ENCODE results near the gene MKX.
A peak's percentile ranks its signal among the peaks of the same experiment; 100 is the strongest.

Gene MKX

DNA sequence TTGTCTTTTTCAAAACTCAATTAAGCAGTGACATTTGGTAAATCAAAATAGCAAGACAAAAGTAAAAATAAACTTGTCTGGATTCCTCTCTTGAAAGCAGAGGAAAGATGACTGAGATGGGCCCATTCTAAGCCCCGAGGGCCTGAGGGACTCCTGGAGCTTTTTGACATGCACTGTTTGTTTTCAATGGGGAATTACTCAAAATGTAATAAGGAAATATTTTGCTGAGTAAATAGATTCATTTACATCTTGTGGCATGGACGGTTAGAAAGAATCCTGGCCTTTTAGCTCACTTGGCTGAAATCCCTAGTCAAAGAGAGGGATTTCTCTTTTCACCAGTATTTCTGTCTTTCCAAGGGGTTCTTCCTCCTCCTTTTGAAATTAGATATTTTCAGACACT, 108.0 kb downstream of the MKX start:
- peaks cover 11% of the 10 kb centered on the region; the same call in 1 of the 2 replicates for H3K9me3 ChIP-seq (ENCODE audit: insufficient read depth, low read length)
- TF ChIP-seq ZNF274 (IDR thresholded peaks at IDR 0.05; ENCODE audit: low read depth, low read length) (no peak), SUZ12 (IDR thresholded peaks at IDR 0.05; ENCODE audit: extremely low read depth, insufficient read depth, insufficient read length) (no peak), YY1 (IDR thresholded peaks at IDR 0.05; ENCODE audit: insufficient read depth, insufficient read length) (no peak)
- DNase-seq (ENCODE audit: low read depth, low spot score): no peak
- H3K9ac ChIP-seq (ENCODE audit: insufficient read length, low read depth): no peak overlapping the region
- no peaks in the 10 kb centered on the region for H3K27me3 ChIP-seq (ENCODE audit: insufficient read depth, insufficient read length)
- no peaks in the 10 kb centered on the region for H3K36me3 ChIP-seq (ENCODE audit: insufficient read depth, insufficient read length, low read length)
- H3K4me3 ChIP-seq (ENCODE audit: insufficient read length, low read depth): no peak overlapping the region
- H3K4me1 ChIP-seq (ENCODE audit: insufficient read depth, insufficient read length): no peaks in the 10 kb centered on the region

DNA sequence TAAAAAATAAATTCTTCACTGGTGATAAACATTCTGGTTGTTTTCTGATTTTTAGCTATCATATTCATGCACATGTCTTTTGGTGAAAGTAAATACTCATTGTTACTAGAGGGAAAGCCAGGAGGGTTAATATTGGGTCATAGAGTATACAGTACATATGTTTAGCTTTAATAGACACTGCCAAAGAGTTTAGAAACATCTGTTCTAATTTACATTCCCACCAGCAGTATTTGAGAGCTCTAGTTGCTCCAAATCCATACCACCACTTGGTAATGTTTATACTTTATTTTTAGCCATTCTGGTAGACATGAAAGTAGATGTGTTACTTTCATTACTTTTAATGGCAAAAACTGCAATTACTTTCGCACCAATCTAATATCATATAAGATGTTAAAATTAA, 108.8 kb downstream of the MKX start:
- no peaks in the 10 kb centered on the region for H3K36me3 ChIP-seq (ENCODE audit: insufficient read depth, insufficient read length, low read length)
- no peak overlapping the region for H3K4me3 ChIP-seq (ENCODE audit: insufficient read length, low read depth)
- no peak for DNase-seq (ENCODE audit: low read depth, low spot score)
- peaks cover 4% of the 10 kb centered on the region; the same call in 1 of the 2 replicates for H3K9me3 ChIP-seq (ENCODE audit: insufficient read depth, low read length)
- H3K9ac ChIP-seq (ENCODE audit: insufficient read length, low read depth): no peak overlapping the region
- H3K27me3 ChIP-seq (ENCODE audit: insufficient read depth, insufficient read length): no peaks in the 10 kb centered on the region
- TF ChIP-seq YY1 (IDR thresholded peaks at IDR 0.05; ENCODE audit: insufficient read depth, insufficient read length) (no peak), SUZ12 (IDR thresholded peaks at IDR 0.05; ENCODE audit: extremely low read depth, insufficient read depth, insufficient read length) (no peak), ZNF274 (IDR thresholded peaks at IDR 0.05; ENCODE audit: low read depth, low read length) (no peak)
- H3K4me1 ChIP-seq (ENCODE audit: insufficient read depth, insufficient read length): no peaks in the 10 kb centered on the region

DNA sequence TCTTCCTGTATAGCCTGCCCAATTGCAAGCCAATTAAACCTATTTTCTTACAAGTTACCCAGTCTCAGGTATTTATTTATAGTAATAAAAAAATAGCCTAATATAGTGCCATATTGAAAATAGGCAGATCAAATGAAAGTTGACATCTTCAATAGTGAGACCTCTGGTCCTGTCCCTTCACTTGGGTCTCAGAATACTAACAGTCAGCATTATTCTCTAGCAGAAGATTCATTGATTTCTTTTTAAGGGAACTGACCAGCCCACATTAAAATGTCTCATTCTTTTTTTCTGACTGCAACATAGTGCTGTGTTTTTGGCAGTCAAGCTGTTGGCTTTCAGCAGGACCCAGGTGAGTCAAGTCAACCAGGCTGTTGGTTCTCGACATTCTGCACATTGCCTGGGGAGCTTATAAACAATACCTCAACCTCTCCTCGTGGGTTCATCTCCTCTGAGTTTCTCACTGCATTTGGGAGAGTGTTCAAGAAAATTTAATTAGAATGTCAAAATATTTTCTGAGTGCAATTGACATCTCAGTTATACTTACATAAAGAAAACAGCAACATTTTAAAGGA, 109.8 kb downstream of the MKX start:
- Histone ChIP-seq H3K4me1 (ENCODE audit: insufficient read depth, insufficient read length) (no peaks in the 10 kb centered on the region), H3K9me3 (ENCODE audit: insufficient read depth, low read length) (no peaks in the 10 kb centered on the region), H3K27me3 (ENCODE audit: insufficient read depth, insufficient read length) (no peaks in the 10 kb centered on the region), H3K4me3 (ENCODE audit: insufficient read length, low read depth) (no peak overlapping the region), H3K36me3 (ENCODE audit: insufficient read depth, insufficient read length, low read length) (no peaks in the 10 kb centered on the region), H3K9ac (ENCODE audit: insufficient read length, low read depth) (no peak overlapping the region)
- TF ChIP-seq ZNF274 (IDR thresholded peaks at IDR 0.05; ENCODE audit: low read depth, low read length) (no peak), SUZ12 (IDR thresholded peaks at IDR 0.05; ENCODE audit: extremely low read depth, insufficient read depth, insufficient read length) (no peak), YY1 (IDR thresholded peaks at IDR 0.05; ENCODE audit: insufficient read depth, insufficient read length) (no peak)
- no peak for DNase-seq (ENCODE audit: low read depth, low spot score)

DNA sequence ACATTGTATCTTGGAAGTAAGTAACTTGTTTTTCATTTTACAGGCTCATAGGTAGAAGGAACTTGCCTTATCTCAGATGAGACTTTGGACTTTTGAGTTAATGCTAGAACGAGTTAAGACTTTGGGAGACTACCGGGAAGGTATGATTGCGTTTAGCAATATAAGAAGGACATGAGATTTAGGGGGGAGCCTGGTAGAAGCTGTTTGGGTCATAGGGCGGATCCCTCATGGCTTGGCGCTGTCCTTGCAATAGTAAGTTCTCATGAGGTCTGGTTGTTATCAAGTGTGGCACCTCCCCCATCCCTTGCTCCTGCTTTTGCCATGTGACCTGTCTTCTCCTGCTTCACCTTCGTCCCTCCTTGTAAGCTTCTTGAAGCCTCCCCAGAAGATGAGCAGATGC, 110.3 kb downstream of the MKX start:
- H3K36me3 ChIP-seq (ENCODE audit: insufficient read depth, insufficient read length, low read length): no peaks in the 10 kb centered on the region
- no peaks in the 10 kb centered on the region for H3K27me3 ChIP-seq (ENCODE audit: insufficient read depth, insufficient read length)
- no peak for DNase-seq (ENCODE audit: low read depth, low spot score)
- H3K9ac ChIP-seq (ENCODE audit: insufficient read length, low read depth): no peak overlapping the region
- TF ChIP-seq ZNF274 (IDR thresholded peaks at IDR 0.05; ENCODE audit: low read depth, low read length) (no peak), SUZ12 (IDR thresholded peaks at IDR 0.05; ENCODE audit: extremely low read depth, insufficient read depth, insufficient read length) (no peak), YY1 (IDR thresholded peaks at IDR 0.05; ENCODE audit: insufficient read depth, insufficient read length) (no peak)
- no peaks in the 10 kb centered on the region for H3K9me3 ChIP-seq (ENCODE audit: insufficient read depth, low read length)
- no peak overlapping the region for H3K4me3 ChIP-seq (ENCODE audit: insufficient read length, low read depth)
- H3K4me1 ChIP-seq (ENCODE audit: insufficient read depth, insufficient read length): no peaks in the 10 kb centered on the region

DNA sequence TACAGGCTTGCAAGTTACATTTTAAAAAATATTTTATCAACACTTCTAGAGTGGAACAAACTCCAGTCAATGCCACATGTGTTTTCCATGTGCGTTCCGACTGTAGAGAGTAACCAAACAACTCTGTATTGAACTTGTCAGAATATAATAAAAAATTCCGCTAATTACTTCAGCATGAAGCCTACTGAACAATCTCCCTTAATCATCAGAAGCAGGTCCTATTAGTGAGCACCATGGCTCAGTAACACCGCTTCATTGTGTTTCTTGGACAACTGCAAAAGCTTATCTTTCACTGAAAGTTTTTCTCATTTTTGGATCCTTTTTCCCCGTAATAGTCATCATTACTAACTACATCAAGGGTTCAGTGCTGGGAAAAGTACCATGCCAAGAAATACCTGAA, 117.0 kb downstream of the MKX start:
- H3K27me3 ChIP-seq (ENCODE audit: insufficient read depth, insufficient read length): no peaks in the 10 kb centered on the region
- H3K9me3 ChIP-seq (ENCODE audit: insufficient read depth, low read length): no peaks in the 10 kb centered on the region
- no peak for DNase-seq (ENCODE audit: low read depth, low spot score)
- TF ChIP-seq YY1 (IDR thresholded peaks at IDR 0.05; ENCODE audit: insufficient read depth, insufficient read length) (no peak), SUZ12 (IDR thresholded peaks at IDR 0.05; ENCODE audit: extremely low read depth, insufficient read depth, insufficient read length) (no peak), ZNF274 (IDR thresholded peaks at IDR 0.05; ENCODE audit: low read depth, low read length) (no peak)
- H3K9ac ChIP-seq (ENCODE audit: insufficient read length, low read depth): no peak overlapping the region
- H3K4me3 ChIP-seq (ENCODE audit: insufficient read length, low read depth): no peak overlapping the region
- H3K36me3 ChIP-seq (ENCODE audit: insufficient read depth, insufficient read length, low read length): no peaks in the 10 kb centered on the region
- H3K4me1 ChIP-seq (ENCODE audit: insufficient read depth, insufficient read length): peaks cover 4% of the 10 kb centered on the region

DNA sequence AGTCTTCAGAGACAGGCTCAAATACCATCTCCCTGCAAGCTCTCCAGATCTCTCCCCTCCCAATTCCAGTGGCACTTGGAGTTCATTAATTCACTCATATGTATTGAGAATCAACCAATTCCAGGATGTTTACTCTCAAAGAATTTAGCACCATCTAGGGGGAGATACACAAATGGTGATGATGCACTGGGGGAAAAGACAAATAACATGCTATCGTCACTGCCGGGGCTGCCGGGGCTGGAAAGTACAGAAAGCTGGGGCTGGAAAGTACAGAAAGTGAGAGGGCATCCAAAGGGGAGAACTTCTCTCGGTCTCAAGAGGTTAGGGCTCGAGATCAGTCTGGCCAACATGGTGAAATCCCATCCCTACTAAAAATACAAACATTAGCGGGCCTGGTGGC, 118.7 kb downstream of the MKX start:
- Histone ChIP-seq H3K9ac (ENCODE audit: insufficient read length, low read depth) (no peak overlapping the region), H3K4me1 (ENCODE audit: insufficient read depth, insufficient read length) (peaks cover 4% of the 10 kb centered on the region), H3K4me3 (ENCODE audit: insufficient read length, low read depth) (no peak overlapping the region), H3K36me3 (ENCODE audit: insufficient read depth, insufficient read length, low read length) (no peaks in the 10 kb centered on the region), H3K9me3 (ENCODE audit: insufficient read depth, low read length) (no peaks in the 10 kb centered on the region), H3K27me3 (ENCODE audit: insufficient read depth, insufficient read length) (no peaks in the 10 kb centered on the region)
- TF ChIP-seq ZNF274 (IDR thresholded peaks at IDR 0.05; ENCODE audit: low read depth, low read length): no peak
- TF ChIP-seq SUZ12 (IDR thresholded peaks at IDR 0.05; ENCODE audit: extremely low read depth, insufficient read depth, insufficient read length): no peak
- no peak for TF ChIP-seq YY1 (IDR thresholded peaks at IDR 0.05; ENCODE audit: insufficient read depth, insufficient read length)
- DNase-seq (ENCODE audit: low read depth, low spot score): no peak

DNA sequence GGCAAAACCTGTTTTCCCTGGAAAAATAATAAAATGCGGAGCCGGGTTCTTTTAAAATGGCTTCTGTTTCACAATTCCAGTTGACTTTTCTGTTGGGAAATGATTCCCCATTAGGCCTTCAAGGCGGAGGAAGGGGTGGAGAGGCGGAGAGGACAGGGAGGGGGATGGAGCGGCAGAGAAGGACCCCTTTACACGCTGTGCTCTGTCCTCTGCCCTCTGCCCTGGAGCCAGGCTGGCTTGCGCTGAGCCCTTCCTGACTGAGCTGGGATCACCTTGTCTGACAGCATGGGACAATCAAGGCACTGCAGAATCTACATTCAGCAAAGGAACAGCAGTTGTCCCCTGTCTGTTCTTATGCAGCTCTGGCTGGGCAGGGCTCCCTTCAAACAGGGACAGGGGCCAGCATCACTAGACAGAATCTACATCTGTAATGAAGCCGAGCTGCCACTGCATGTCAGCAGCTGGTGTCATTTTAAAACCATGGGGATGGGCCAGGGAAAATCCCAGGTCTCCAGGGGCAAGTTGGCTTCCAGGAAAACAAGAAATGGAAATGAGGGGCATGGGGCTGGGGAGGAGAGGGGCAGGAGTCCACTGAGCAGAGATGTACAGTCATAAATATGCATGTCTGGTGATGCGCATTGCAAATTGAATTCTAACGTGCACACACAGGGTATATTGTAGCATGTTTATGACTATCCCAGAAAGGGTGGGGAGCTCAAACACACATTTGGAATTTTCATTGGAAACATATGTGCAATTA, 120.0 kb downstream of the MKX start:
- Histone ChIP-seq H3K4me1 (ENCODE audit: insufficient read depth, insufficient read length) (peaks cover 4% of the 10 kb centered on the region), H3K9me3 (ENCODE audit: insufficient read depth, low read length) (no peaks in the 10 kb centered on the region), H3K27me3 (ENCODE audit: insufficient read depth, insufficient read length) (no peaks in the 10 kb centered on the region), H3K4me3 (ENCODE audit: insufficient read length, low read depth) (no peak overlapping the region), H3K9ac (ENCODE audit: insufficient read length, low read depth) (no peak overlapping the region), H3K36me3 (ENCODE audit: insufficient read depth, insufficient read length, low read length) (no peaks in the 10 kb centered on the region)
- peak; percentile 11 for DNase-seq (ENCODE audit: low read depth, low spot score)
- TF ChIP-seq ZNF274 (IDR thresholded peaks at IDR 0.05; ENCODE audit: low read depth, low read length): no peak
- TF ChIP-seq YY1 (IDR thresholded peaks at IDR 0.05; ENCODE audit: insufficient read depth, insufficient read length): no peak
- TF ChIP-seq SUZ12 (IDR thresholded peaks at IDR 0.05; ENCODE audit: extremely low read depth, insufficient read depth, insufficient read length): no peak

All from NT2/D1 (cell line).